A673 (cell line): ENCODE measurements around the gene GRAMD2A. TPM values are rescaled to one million over a fixed set of nuclear protein-coding genes. Genes with fewer than 3 reads are reported as not detected.

Experiments used
- BruUV-seq: library from RNA; stranded (reverse); fragments of 400-500 nt; replicated peaks from 2 replicates; lab custom pipeline; 2021; lab: Mats Ljungman, UMichigan
- CTCF ChIA-PET: fragments of 300-600 bp; sonication (Branson Sonifier 250); formaldehyde crosslinking; loops from one replicate; lab custom pipeline; 2022; ENCODE audit warnings: antibody characterized with exemption; lab: Charles Lee
- POLR2A ChIA-PET: fragments of 300-600 bp; sonication (Branson Sonifier 250); formaldehyde crosslinking; loops from one replicate; lab custom pipeline; 2022; ENCODE audit warnings: antibody characterized with exemption; ENCODE audit not compliant: low non-redundant PET; lab: Charles Lee
- DNase-seq: peaks from one replicate; pipeline ENCODE4 v3.0.0-alpha.2; 2015; ENCODE audit warnings: low spot score
- H3K27ac ChIP-seq: fragments of 200-600 bp; sonication (generic); 2 replicates; pipeline ENCODE4 v1.5.1; 2016; ENCODE audit warnings: mixed run types, low read depth, mild to moderate bottlenecking, mixed read lengths, antibody characterized with exemption, low read length; ENCODE audit not compliant: poor library complexity, severe bottlenecking
- H3K27me3 ChIP-seq: fragments of 200-600 bp; sonication (generic); replicated peaks from 2 replicates; pipeline ENCODE4 v1.6.1; 2017; ENCODE audit warnings: mixed run types, low read depth, mild to moderate bottlenecking, mixed read lengths, antibody characterized with exemption, low read length; ENCODE audit not compliant: insufficient read depth, poor library complexity
- H3K36me3 ChIP-seq: fragments of 200-600 bp; sonication (generic); 2 replicates; pipeline ENCODE4 v1.6.1; 2016; ENCODE audit warnings: mixed run types, mild to moderate bottlenecking, mixed read lengths, antibody characterized with exemption, low read length; ENCODE audit not compliant: insufficient read depth, poor library complexity, severe bottlenecking
- H3K4me1 ChIP-seq: fragments of 200-600 bp; sonication (generic); 2 replicates; pipeline ENCODE4 v1.6.1; 2017; ENCODE audit warnings: mixed run types, mild to moderate bottlenecking, mixed read lengths, antibody characterized with exemption, low read length; ENCODE audit not compliant: insufficient read depth, poor library complexity, severe bottlenecking
- H3K4me3 ChIP-seq: fragments of 200-600 bp; sonication (generic); 2 replicates; pipeline ENCODE4 v1.5.1; 2016; ENCODE audit warnings: low read depth, mixed run types, mild to moderate bottlenecking, mixed read lengths, low read length; ENCODE audit not compliant: poor library complexity, severe bottlenecking
- H3K9me3 ChIP-seq: fragments of 200-600 bp; sonication (generic); 2 replicates; pipeline ENCODE4 v1.6.1; 2016; ENCODE audit warnings: mixed run types, low read depth, mild to moderate bottlenecking, mixed read lengths, antibody characterized with exemption, low read length; ENCODE audit not compliant: poor library complexity, severe bottlenecking
- EZH2 ChIP-seq: fragments of 200-600 bp; sonication (generic); IDR thresholded peaks from 2 replicates; pipeline ENCODE4 v1.6.1; 2017; ENCODE audit warnings: borderline replicate concordance, low read depth, mild to moderate bottlenecking, mixed read lengths, antibody characterized with exemption, low read length; ENCODE audit not compliant: poor library complexity, severe bottlenecking
- intact Hi-C: fragments of 100-400 bp; cut with micrococcal nuclease; formaldehyde crosslinking; loops from one replicate; pipeline ENCODE4 v1.10.0; 2022; ENCODE audit not compliant: unreplicated experiment
- total RNA-seq: library from RNA; stranded (reverse); gene quantifications from 2 replicates; pipeline ENCODE4 v1.2.3, GENCODE V29; 2021
- TF ChIP-seq, protein P1 (sequence below): fragments of 300-800, 200-600 bp; sonication (generic); conservative IDR thresholded peaks from 2 replicates; pipeline ENCODE4 v1.5.1; 2017; ENCODE audit warnings: low read depth, mild to moderate bottlenecking, antibody characterized with exemption, low read length, moderate library complexity, mixed read lengths

The GRAMD2A gene
- total RNA-seq, 1 experiment from 2014 or later = 0.43 TPM

DNA sequence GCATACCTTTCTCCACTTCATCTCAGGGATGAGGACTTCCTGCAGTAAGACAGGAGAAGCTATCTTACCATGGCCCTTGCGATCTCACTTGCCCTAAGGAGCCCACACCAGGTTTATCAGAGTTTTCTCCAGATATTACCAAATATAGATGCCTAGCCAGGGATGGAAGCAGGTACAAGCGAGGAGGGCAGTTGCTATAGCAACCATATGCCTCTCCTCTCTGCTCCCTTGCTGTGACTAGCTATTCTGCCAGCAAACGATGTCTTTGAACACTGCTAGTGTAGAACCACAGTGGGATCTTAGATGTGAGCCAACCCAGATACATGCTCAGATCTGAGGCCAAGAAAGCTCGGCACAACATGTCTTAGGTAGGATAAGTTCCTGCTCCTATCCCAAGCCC, 33.9 kb downstream of the GRAMD2A start:
- H3K4me1 ChIP-seq = peaks cover 7% of the 10 kb centered on the region
- intact Hi-C loops = no loop called here
- H3K36me3 ChIP-seq = no peaks in the 10 kb centered on the region
- no peaks in the 10 kb centered on the region for H3K9me3 ChIP-seq
- H3K27ac ChIP-seq = no peak overlapping the region
- TF ChIP-seq EZH2 = no peak
- TF ChIP-seq, protein P1, sequence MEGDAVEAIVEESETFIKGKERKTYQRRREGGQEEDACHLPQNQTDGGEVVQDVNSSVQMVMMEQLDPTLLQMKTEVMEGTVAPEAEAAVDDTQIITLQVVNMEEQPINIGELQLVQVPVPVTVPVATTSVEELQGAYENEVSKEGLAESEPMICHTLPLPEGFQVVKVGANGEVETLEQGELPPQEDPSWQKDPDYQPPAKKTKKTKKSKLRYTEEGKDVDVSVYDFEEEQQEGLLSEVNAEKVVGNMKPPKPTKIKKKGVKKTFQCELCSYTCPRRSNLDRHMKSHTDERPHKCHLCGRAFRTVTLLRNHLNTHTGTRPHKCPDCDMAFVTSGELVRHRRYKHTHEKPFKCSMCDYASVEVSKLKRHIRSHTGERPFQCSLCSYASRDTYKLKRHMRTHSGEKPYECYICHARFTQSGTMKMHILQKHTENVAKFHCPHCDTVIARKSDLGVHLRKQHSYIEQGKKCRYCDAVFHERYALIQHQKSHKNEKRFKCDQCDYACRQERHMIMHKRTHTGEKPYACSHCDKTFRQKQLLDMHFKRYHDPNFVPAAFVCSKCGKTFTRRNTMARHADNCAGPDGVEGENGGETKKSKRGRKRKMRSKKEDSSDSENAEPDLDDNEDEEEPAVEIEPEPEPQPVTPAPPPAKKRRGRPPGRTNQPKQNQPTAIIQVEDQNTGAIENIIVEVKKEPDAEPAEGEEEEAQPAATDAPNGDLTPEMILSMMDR = no peak
- CTCF ChIA-PET = interaction anchor here (0.6 kb wide), 1 partner anchor 379 kb away, joined by 3 read pairs; no protein-coding TSS in a partner anchor
- DNase-seq = no peak
- BruUV-seq = no TSS peak
- H3K27me3 ChIP-seq = no peaks in the 10 kb centered on the region
- H3K4me3 ChIP-seq = no peak overlapping the region
- POLR2A ChIA-PET = no interaction called here

GRCh38 chr15:72162569-72162968, 35.0 kb downstream of the GRAMD2A start:
- Histone ChIP-seq H3K9me3 (no peaks in the 10 kb centered on the region), H3K4me3 (no peak overlapping the region), H3K27me3 (no peaks in the 10 kb centered on the region), H3K4me1 (no peaks in the 10 kb centered on the region), H3K27ac (no peak overlapping the region), H3K36me3 (no peaks in the 10 kb centered on the region)
- BruUV-seq = no TSS peak
- POLR2A ChIA-PET = no interaction called here
- TF ChIP-seq, protein P1 = no peak
- no peak for TF ChIP-seq EZH2
- no peak for DNase-seq
- intact Hi-C loops = no loop called here
- CTCF ChIA-PET = interaction anchor here (0.5 kb wide), 1 partner anchor 8 kb away, joined by 4 read pairs; no protein-coding TSS in a partner anchor

DNA sequence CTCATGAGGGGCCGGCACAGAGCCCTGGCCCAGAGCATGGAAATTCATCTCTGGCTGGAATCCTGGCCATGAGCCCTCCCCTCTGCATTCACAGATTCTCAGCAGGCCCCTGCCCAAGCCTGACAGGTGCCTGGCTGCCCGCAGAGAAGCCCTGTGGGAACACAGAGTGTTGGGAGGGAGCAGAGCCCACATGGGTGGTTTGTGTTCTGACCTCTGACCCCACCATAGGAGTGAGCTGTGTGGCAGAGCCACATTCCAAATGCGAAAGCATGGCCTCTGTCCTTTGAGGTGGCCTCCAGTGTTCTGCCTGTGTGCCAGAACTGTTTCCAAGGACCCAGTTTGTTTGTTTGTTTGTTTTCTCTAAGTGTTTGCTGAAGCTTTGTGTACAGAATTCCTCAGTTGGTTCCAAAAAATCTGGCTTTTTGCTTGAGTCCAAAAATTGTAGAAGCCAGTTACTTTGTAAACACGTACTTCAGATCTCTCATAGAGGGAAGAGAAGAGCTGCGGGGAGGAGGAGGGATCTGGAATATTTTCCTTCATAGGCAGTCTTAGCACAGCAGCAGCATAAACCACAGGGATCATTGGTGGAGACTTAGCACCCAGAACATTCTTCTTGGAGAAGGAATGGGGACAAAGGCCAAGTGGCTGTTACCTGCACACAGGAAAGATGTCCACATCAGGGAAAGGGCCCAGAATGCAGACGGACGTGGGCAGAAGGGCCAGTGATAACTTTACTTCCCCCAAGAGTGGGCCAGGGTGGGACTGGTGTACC, 36.0 kb downstream of the GRAMD2A start:
- no TSS peak for BruUV-seq
- TF ChIP-seq, protein P1 = no peak
- TF ChIP-seq EZH2 = no peak
- ChIA-PET CTCF (no interaction called here), POLR2A (no interaction called here)
- Histone ChIP-seq H3K4me1 (no peaks in the 10 kb centered on the region), H3K4me3 (no peak overlapping the region), H3K9me3 (no peaks in the 10 kb centered on the region), H3K36me3 (no peaks in the 10 kb centered on the region), H3K27ac (no peak overlapping the region), H3K27me3 (no peaks in the 10 kb centered on the region)
- DNase-seq = no peak
- intact Hi-C loops = no loop called here
